NCI-H1092 (cell line): ENCODE data around the gene ZFP62.

Source experiments
- DNase-seq: peaks from one replicate; lab custom pipeline; 2025; lab: John Stamatoyannopoulos, UW

Gene ZFP62

DNA sequence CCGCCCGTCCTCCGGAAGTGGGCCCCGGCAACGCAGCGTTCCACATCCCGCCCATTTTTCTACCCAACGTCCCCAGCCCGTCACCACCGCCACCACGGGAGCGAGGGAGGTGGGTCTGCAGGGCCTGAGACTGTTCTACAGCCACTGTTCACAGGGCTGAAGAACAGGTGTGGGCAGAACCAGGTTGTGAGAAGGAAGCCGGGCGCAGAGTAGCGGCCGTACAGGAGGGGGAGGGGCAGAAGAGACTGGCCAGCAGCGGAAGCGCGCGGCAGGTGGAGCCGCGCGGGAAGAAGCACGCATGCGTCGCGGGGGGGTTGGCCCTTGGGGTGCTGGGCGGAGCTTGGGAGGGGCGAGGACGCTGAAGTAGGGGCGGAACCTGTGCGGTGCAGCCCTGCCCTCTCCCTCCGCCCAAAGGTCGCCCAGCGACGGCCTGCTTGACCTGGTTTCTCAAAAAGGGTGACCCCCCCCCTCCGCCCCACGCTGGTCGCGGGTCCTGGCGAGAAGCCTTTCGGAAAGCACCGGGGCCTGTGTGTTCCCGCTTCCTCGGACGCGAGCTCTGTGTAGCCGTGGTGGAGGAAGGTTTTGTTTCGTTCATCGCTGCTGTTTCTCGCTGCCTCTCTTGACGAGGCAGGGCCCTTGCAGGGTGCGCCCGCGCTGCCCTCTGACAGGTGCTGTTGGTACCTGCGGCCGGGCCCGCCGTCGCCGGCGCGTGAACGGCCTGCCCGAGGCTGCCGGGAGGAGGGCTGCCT, 50.7 kb downstream of the ZFP62 start:
- DNase-seq = peak; percentile 85

DNA sequence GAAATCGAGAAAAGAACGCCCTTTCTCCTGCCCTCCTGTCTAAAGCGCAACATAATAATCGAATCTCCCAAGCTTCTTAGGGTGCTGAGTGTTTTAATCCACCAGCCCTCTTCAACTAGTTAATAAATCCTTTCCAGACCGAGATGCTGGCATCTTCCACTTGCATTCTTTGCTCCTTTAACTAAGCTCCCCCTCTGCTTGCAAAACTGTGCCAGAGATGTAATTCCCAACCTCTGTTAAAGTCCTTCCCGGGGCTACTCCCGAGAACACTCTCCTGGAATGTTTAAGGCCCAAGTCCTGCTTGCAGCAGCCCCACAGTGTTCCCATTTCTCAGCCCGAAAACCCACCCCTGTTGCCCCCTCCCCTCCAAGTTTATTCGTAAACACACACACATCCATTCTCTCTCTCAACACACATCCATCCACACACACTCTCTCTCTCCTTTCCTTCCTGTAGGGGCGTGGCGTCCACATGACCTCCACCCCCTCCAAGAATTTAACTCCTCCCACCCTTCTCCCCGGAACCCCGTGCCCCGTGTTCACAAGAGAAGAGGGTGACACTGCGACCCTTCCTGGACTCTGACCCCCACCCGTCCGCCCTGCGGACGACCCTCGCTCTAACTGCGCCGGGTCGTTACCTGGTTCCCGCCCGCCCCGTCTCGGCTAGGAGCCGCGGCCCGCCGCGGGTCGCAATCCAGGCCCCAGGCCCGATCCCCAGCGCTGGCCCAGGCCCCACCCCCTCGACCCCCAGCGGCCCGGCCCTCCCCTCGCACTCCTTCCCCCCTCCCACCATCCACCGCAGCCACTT, 51.5 kb downstream of the ZFP62 start:
- DNase-seq = peak; percentile 35

DNA sequence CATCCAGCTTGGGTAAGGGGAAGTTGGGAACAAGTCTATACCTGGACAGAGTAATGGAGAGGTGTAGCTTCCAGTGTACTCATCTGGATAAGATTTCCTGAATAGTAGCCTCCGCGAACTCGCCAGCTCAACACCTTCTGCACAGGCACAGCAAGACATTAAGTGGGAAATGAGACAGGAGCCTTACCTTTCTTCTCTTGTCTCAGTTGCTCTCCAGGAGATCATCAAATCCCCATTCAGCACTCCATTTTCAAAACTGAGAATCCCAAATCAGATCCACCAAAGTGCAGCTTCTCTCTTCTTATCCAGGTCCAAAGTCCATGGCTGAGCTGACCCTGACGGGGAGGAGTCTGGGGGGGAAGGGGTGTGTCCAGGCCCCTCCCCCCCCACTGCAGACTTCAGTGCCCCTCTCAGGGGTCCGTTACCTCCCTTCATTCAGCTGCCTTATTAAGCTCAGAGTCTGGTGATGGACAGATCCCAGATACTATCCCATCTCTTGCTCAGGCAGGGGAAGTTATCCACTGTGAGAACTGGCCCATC, 52.5 kb downstream of the ZFP62 start:
- no peak for DNase-seq

DNA sequence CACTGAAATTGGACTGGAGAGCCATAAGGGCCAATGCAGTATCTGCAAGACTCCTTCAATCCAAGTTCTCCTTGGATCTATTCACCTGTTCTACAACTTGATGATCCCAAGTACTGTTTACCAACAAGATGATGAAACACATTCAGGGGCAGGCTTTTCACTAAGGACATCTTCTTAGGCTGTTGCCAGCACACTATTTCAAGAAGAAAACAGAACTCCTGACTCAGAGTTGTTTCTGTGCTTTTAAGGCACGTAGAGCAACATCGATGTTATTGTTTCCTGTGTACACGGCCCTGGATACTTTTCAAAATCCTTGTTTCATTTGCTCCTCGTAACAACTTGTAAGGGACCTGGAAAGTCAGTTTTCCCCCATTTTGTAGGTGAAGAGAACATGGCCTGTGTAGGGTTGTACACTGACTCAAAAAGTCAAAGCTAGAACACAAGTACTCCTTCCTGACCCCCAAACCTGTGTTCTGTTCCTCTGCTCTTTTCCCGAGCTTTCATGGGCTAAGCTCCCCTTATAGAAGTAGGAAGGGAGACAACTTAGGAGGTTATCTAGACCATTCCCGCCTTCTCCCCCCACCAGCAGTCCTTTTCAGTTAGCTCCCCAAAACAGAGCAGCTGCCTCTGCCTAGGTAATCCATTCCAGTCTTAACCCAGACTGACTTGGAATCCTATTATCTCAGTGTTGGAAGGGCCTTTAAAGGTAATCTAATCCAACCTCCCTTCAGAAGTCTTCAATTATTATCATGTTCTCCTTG, 53.2 kb downstream of the ZFP62 start:
- DNase-seq = no peak

DNA sequence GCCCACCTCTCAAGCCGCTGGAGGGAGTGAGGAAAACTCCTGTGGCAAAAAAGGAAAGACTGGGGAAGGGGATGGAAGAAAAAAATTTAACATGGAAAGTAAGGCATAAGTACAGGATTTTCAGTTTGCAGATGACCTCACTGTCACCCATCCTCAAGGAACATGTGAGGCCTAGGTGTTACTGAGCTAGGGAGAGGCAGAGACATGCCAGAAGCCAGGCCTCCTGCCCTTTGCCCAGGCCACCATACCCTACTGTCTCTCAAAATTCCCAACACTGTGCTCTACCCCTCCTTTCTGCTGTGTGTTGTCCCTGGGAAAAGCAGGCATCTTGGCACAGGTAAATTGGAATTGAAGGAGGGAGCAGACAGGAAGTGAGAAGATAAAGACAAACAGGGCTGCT, 54.0 kb downstream of the ZFP62 start:
- no peak for DNase-seq

DNA sequence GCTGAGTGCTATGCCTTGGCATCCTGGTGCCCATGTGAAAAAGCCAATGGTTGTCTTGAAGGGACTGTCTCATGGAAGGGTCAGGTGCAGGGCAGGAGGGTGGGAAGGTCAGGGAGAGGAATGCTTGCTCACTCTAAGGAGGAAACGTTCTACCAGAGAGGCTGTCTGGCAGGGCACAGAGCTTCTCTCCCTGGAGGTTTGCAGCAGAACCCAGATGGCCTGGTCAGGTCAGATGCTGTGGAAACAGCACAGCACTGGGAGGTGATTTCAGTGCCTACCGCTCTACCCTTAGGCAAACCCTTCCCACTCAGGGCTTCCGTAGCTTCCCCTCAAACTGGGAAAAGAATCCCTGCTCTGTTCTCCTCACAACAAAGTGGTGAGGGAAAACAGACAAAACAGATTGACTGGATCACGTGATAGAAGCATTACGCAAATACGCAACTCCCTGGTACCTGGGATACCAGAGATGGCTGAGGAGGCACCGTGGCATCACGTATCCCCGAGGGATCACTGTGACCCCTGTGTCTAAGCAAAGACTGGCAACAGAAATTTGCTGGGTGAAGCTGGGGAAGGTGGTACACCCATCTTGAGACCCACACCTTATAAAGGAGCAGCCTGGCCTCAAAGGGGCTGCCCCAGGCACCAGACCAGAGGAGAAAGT, 54.6 kb downstream of the ZFP62 start:
- DNase-seq = no peak

DNA sequence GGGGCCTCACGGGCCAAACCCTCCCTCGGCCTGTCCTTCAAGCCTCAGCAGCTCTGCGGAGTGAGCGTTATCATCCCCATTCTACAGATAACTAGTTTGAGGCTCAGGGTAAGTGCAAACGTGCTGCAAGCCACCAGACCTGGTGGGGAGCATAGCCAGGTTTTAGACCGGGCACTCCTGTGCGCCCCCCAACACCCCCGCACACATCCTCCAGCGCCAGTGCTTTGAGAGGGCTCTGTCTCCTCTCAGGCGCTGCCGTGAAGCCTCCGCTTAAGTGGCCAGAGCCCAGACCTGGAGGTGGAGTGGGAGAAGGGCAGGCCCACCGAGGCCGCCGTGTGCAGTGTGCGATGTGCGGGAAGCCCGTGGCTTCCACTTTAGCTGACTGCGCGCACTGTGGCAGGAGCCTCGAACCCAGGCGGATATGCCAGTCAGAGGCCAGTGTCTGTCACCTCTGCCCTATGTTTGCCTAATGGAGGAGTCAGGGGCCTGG, 56.9 kb downstream of the ZFP62 start:
- DNase-seq = no peak

DNA sequence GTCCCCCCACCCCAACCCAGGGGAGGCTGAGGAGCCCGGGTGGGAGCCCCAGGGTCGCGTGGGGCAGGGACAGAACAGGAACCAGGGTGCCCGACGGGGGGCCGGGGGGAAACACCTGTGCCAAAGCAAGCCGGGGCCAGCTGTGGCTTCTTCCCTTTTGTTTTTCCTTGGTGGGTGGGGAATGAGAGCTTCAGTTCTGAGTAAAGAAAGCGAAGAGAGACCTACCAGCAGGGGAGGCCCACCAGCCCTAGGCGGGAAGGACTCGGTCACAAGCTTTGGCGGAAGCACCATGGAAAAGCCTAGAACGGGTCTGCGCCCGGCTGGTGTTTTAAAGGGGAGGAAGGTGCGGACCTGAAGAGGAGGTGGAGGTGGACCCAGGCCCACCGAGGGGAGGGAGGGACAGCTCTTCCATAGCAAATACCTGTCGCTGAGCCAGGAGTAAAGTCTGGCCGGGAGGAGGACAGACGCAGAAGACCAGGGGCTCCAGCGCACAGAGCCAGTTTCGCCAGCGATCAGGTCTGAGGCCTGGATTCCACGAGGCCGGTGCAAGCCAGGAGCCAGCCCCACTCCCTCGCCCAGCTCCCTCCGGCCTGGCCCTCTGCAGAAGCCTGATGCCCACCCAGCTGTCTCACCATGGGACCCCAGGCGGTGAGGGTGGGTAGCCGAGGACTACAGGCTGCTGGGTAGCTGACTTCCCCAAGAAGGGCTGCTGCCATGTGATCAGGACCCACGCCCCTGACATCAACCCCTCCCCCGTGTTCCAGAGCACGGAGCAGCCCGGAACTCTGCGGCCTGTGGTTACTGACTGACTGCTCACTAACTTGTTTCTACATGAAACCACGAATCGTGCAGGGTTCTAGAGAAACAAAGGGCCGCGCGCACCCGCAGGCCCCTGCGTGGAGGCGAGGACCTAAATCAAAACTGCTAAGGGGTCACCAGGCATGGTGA, 57.6 kb downstream of the ZFP62 start:
- DNase-seq = no peak

DNA sequence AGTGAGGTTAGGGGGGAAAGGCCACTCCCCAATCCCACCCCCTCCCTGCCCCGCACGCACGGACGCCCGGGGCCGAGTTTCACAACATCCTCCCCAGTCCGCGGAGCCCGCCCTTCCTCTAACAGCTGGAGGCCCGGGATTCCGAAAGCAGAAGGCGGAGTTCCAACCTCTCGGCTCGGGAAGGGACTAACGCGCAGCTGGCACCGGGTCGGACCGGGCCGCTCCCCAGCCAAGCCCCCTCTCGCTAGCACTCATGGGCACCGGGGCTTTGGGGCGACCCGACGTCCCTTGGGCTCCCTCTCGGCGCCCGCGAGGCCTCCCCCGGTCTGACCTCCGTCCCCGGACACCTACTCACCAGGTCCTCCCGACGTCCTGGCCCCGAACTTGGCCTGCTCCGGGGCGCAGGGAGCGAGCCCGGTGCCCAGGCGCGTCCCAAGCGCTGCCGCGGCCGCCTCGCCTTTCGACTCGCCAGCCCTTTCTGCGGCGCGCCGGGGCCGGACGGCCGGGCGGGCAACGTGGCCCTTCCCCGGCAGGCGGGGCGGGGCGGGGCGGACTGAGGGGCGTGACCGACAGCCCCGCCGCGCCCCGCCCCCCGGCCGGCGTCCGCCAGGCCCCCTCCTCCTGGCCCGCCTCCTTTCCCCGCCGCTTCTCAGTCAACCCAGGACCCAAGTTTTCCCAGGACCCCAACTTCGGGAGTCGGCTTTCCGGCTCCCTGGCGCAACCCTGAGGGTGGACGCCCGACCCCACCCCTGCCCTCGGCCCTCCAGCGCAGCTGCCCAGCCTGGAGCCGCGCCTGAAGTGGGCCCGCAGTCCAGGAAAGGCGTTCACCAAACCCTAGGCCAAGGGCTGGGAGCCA, 58.5 kb downstream of the ZFP62 start, which contains the start of gene MGAT1:
MGAT1 (minus strand) TSS at position 482 of the 856 bp plus-strand sequence. CDS start 9,835 bp downstream, outside the sequence.
- peak; percentile 4 for DNase-seq

DNA sequence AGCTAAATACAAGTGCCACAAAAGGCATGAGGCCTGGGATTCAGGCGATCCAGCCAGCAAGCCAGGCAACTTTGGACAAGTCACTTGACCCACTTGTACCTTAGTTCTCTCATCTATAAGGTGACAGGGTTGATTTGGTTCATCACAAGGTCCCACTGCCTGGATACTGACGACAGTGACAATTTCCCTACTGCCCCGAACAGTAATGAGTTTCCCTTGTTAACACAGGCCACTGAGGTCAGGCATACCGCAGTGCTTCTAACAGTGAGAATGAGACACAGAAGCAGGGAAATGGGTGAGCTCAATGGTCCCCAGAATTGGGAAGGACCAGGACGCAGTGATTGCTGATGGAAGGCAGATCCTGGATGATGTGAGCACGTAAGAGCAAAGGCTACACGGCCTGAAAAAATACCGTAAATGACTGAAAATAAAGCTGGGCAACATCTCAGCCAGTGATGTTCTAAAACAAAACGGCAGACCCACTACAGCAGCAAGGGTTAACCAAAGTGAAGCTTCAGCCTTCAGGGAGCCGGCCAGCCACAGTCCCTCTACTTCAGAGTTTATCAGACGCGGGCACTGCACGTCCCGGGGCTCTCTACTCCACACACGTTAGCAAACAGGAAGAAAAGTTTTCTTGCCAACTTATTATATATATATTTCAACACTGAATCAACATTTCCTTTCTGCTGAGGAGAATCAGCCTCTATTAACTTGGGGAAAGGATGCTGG, 59.3 kb downstream of the ZFP62 start:
- no peak for DNase-seq

DNA sequence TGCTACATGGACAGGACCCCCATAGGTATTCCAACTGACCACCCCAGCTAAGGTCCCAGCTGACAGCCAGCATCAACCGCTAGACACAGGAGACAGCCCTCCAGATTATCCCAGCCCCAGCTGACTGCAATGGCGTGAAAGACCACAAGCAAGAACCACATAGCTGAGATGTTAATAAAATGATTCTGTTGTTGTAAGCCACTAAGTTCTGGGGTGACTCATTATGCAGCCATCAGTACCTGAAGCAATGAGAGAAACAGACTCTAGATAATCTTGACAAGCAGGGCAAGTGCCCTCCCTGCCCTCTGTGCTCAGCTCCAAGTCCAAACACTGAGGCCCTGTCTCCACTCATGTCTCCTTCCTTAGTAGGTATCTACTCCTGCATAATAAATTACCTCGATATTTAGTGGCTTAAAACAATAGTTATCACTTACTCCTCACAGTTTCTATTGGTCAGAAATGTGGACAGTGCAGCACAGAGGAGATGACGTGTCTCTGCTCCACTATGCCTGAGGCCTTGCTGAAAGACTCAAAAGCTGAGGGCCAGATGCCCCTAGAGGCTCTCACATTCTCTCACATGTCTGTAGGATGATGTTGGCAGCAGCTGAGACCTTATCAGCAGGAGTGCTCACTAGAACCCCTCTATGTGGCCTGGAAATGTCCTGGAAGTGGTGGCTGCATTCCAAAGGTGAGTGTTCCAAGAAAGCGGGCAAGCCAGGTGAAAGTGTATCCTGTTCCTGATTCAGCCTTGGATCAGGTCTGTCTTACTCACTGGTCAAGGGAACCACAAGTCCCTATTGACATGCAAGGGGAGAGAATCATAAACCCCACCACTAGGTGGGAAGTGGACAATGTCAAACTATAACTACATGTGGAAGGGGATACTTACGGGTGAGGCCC, 60.9 kb downstream of the ZFP62 start:
- DNase-seq = no peak

DNA sequence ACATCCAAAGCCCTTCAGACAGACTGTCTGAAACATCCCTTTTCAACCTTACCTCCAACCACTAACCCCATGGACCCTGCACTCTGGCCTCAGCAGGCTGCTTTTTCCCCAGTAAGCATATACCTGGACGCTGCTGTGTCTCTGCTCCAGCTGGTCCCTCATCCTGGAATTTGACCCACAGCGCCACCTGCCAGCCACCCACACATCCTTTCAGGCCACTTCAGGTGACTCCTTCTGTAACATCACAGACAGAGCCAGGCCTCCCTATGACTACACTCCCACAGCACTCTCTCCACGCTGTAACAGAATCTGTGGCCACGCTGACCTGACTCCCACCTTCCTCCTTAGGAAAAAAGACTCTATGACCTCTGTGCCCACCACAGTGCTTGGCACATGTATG, 61.9 kb downstream of the ZFP62 start:
- DNase-seq = no peak

DNA sequence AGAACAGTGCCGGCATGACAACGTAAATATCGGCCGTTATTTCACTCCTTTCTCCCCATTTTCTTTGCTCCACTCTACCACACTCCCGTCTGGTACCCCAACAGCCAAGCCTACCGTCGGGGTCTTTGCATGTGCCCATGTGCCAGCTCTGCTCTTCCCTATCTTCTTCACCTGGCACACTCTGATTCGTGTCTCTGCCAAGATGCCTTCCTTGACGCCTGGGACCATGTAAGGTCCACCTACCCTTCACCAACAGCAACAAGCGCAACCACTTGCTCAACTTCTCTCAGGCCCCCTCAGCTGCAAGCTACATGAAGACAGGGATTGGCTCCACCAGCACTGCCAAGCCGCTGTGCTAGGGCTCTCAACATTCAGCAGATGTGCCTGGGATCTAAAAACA, 62.9 kb downstream of the ZFP62 start:
- DNase-seq = no peak
